B cell (primary cell): ENCODE measurements around the gene GDF2. TPM values are rescaled to one million over a fixed set of nuclear protein-coding genes. Genes with fewer than 3 reads are reported as not detected.

Experiments used
- ATAC-seq: fragments of 200-7000 bp; cut with Tn5 transposase; one replicate; pipeline ENCODE4 v1.10.0; 2021; ENCODE audit warnings: low read depth, mild to moderate bottlenecking, moderate number of reproducible peaks, moderate library complexity
- CTCF ChIA-PET: fragments of 350-600 bp; sonication (Branson Sonifier 250); formaldehyde crosslinking; loops from one replicate; lab custom pipeline; 2021; ENCODE audit warnings: antibody characterized with exemption, inconsistent platforms; lab: Charles Lee
- POLR2A ChIA-PET: fragments of 350-600 bp; sonication (Branson Sonifier 250); formaldehyde crosslinking; loops from one replicate; lab custom pipeline; 2021; ENCODE audit warnings: antibody characterized with exemption; lab: Charles Lee
- DNase-seq: peaks from one replicate; pipeline ENCODE4 v3.0.0; 2013
- H2AFZ ChIP-seq: 2 replicates; pipeline ENCODE4 v1.6.1; 2012; ENCODE audit warnings: mild to moderate bottlenecking, low read depth, low read length; ENCODE audit not compliant: insufficient read depth, poor library complexity, severe bottlenecking
- H3K27ac ChIP-seq, 2 donors: 1 replicate in 1 of 2; 2 replicates in 1 of 2; pipeline ENCODE4 v1.5.1; 2012 to 2013; ENCODE audit warnings: low read length in 2 of 2, mild to moderate bottlenecking in 2 of 2, moderate library complexity in 1 of 2
- H3K27me3 ChIP-seq, 4 experiments: fragments of 200-600 bp in 1 of 4; sonication (generic) in 1 of 4; replicated peaks in 1 of 4; 1 replicate in 2 of 4; 2 replicates in 2 of 4; pipeline versions ENCODE4 v1.6.1 to v1.7.0; 2013 to 2016; ENCODE audit warnings: low read length in 3 of 4, mild to moderate bottlenecking in 2 of 4, mixed read lengths in 1 of 4, moderate library complexity in 1 of 4; ENCODE audit not compliant: insufficient read depth in 4 of 4, control insufficient read depth in 3 of 4; ENCODE audit errors: control extremely low read depth in 1 of 4
- H3K36me3 ChIP-seq, 2 experiments: replicated peaks in 1 of 2; 1 replicate in 1 of 2; 2 replicates in 1 of 2; pipeline versions ENCODE4 v1.6.1 to v1.7.1; 2013; ENCODE audit warnings: low read length in 1 of 2; ENCODE audit not compliant: insufficient read depth in 2 of 2, control insufficient read depth in 1 of 2; ENCODE audit errors: control extremely low read depth in 1 of 2, extremely low read depth in 1 of 2
- H3K4me1 ChIP-seq, 2 donors: fragments of 200-600 bp in 1 of 2; sonication (generic) in 1 of 2; 1 replicate in 1 of 2; 2 replicates in 1 of 2; pipeline versions ENCODE4 v1.5.1 to v1.6.1; 2013 to 2017; ENCODE audit warnings: low read length in 2 of 2; ENCODE audit not compliant: control insufficient read depth in 2 of 2, insufficient read depth in 2 of 2
- H3K4me2 ChIP-seq: replicated peaks from 2 replicates; pipeline ENCODE3; 2012; ENCODE audit warnings: mild to moderate bottlenecking, low read depth, low read length; ENCODE audit not compliant: poor library complexity, severe bottlenecking
- H3K4me3 ChIP-seq, 5 experiments: fragments of 200-600 bp in 1 of 5; sonication (generic) in 1 of 5; 1 replicate in 3 of 5; 2 replicates in 2 of 5; pipeline versions ENCODE4 v1.5.1 to v1.7.0; 2011 to 2016; ENCODE audit warnings: low read length in 4 of 5, mild to moderate bottlenecking in 4 of 5, low read depth in 2 of 5, control low read depth in 1 of 5, moderate library complexity in 1 of 5; ENCODE audit not compliant: insufficient read depth in 1 of 5; ENCODE audit errors: control extremely low read depth in 1 of 5, extremely low read depth in 1 of 5
- H3K79me2 ChIP-seq: fragments of 200-600 bp; sonication (generic); one replicate; pipeline ENCODE4 v1.6.0; 2016; ENCODE audit warnings: low read length; ENCODE audit not compliant: control insufficient read depth, insufficient read depth
- H3K9ac ChIP-seq: fragments of 200-600 bp; sonication (generic); 2 replicates; pipeline ENCODE4 v1.6.1; 2017; ENCODE audit warnings: mild to moderate bottlenecking, low read length, moderate library complexity
- H3K9me3 ChIP-seq, 3 donors: one replicate each; pipeline versions ENCODE4 v1.6.1 to v1.7.1; 2013; ENCODE audit warnings: low read length in 2 of 3; ENCODE audit not compliant: control insufficient read depth in 2 of 3, insufficient read depth in 1 of 3; ENCODE audit errors: control extremely low read depth in 1 of 3
- H4K20me1 ChIP-seq: 2 replicates; pipeline ENCODE4 v1.6.0; 2012; ENCODE audit warnings: mild to moderate bottlenecking, low read length; ENCODE audit not compliant: insufficient read depth, control insufficient read depth, poor library complexity, severe bottlenecking
- H3K27ac Mint-ChIP-seq: one replicate; pipeline ENCODE4 v1.8.0; 2021; ENCODE audit warnings: mixed read lengths
- H3K27me3 Mint-ChIP-seq: one replicate; pipeline ENCODE4 v1.8.0; 2021; ENCODE audit warnings: mixed read lengths
- H3K4me1 Mint-ChIP-seq: one replicate; pipeline ENCODE4 v1.8.0; 2021; ENCODE audit warnings: mixed read lengths
- H3K4me3 Mint-ChIP-seq: one replicate; pipeline ENCODE4 v1.8.0; 2021; ENCODE audit warnings: mixed read lengths
- H3K9me3 Mint-ChIP-seq: one replicate; pipeline ENCODE4 v1.8.0; 2022; ENCODE audit warnings: mixed read lengths; ENCODE audit not compliant: insufficient read depth
- EZH2 ChIP-seq: IDR thresholded peaks from 2 replicates; pipeline ENCODE4 v1.6.1; 2012; ENCODE audit warnings: borderline replicate concordance, low read depth, mild to moderate bottlenecking, moderate library complexity, low read length; ENCODE audit not compliant: insufficient read depth, poor library complexity, severe bottlenecking
- WGBS: methylation state at CpG from one replicate; pipeline ENCODE4 v1.1.5; 2013; ENCODE audit warnings: missing lambda C conversion rate; ENCODE audit not compliant: insufficient coverage; 5-methylcytosine and 5-hydroxymethylcytosine counted together
- intact Hi-C: fragments of 100-400 bp; cut with micrococcal nuclease; formaldehyde crosslinking; loops from one replicate; pipeline ENCODE4 v1.10.0; 2022
- polyA plus RNA-seq: library from polyadenylated mRNA; depleted of rRNA; stranded (reverse); fragments of >200 nt; gene quantifications from 2 replicates; pipeline ENCODE4 v1.2.3, GENCODE V29; 2012
- total RNA-seq, 2 donors: library from RNA; stranded (reverse); fragments of 120-200 nt in 1 of 2; gene quantifications; 1 replicate in 1 of 2; 2 replicates in 1 of 2; pipeline versions ENCODE4 v1.2.3 to v1.2.4, GENCODE V29; 2013 to 2022
- TF ChIP-seq, protein P1 (sequence below): fragments of 200-600 bp; IDR thresholded peaks from one replicate; pipeline ENCODE4 v1.8.0; 2022; ENCODE audit warnings: antibody characterized with exemption, mild to moderate bottlenecking

GDF2 gene
- total and polyA plus RNA-seq, 2 donors (not counting 1 experiment from before 2014, with no cell fraction given), result not detected

DNA sequence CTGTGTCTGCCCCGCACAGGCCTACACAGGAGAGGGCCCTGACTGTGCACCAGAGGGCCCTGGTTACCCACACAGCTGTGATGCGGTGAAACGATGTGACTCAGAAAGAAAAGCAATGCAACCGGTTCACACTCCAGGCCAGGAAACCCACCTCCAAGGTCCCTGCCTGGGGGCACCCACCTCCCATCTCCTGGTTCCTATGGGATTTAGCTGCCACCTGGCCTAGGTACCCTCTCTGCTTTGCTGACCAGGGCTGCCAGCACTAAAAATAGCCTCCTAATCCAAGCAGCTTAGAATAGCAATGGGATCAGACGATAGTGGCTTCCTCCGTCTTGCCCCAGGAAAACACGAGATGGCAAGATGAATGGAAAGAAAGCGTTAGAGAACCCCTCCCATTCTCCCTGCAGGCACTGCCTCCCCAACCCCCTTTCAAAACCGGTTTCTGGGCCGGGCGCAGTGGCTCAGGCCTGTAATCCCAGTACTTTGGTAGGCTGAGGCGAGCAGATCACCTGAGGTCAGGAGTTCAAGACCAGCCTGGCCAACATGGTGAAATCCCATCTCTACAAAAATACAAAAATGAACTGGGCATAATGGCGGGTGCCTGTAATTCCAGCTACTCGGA lies 38.3 kb downstream of the GDF2 start:
- TF ChIP-seq, protein P1, sequence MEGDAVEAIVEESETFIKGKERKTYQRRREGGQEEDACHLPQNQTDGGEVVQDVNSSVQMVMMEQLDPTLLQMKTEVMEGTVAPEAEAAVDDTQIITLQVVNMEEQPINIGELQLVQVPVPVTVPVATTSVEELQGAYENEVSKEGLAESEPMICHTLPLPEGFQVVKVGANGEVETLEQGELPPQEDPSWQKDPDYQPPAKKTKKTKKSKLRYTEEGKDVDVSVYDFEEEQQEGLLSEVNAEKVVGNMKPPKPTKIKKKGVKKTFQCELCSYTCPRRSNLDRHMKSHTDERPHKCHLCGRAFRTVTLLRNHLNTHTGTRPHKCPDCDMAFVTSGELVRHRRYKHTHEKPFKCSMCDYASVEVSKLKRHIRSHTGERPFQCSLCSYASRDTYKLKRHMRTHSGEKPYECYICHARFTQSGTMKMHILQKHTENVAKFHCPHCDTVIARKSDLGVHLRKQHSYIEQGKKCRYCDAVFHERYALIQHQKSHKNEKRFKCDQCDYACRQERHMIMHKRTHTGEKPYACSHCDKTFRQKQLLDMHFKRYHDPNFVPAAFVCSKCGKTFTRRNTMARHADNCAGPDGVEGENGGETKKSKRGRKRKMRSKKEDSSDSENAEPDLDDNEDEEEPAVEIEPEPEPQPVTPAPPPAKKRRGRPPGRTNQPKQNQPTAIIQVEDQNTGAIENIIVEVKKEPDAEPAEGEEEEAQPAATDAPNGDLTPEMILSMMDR, result no peak
- no peak for TF ChIP-seq EZH2
- H3K9me3 ChIP-seq, result no peaks in the 10 kb centered on the region
- ChIA-PET POLR2A (no interaction called here), CTCF (no interaction called here)
- H3K36me3 ChIP-seq, result no peaks in the 10 kb centered on the region
- no peaks in the 10 kb centered on the region for H4K20me1 ChIP-seq
- no peaks in the 10 kb centered on the region for H3K4me1 ChIP-seq
- no peaks in the 10 kb centered on the region for H3K27me3 Mint-ChIP-seq
- H3K27ac ChIP-seq, result no peak overlapping the region
- ATAC-seq (no peak), DNase-seq (no peak)
- no peak overlapping the region for H3K27ac Mint-ChIP-seq
- H3K79me2 ChIP-seq, result no peaks in the 10 kb centered on the region
- no peak overlapping the region for H3K4me3 ChIP-seq
- no peaks in the 10 kb centered on the region for H3K27me3 ChIP-seq
- no peaks in the 10 kb centered on the region for H3K4me1 Mint-ChIP-seq
- no peak overlapping the region for H2AFZ ChIP-seq
- no peaks in the 10 kb centered on the region for H3K9me3 Mint-ChIP-seq
- H3K4me2 ChIP-seq, result no peak overlapping the region
- H3K9ac ChIP-seq, result no peak overlapping the region
- WGBS, result 88% methylated on average over 13 of the region's 14 CpGs
- no peak overlapping the region for H3K4me3 Mint-ChIP-seq
- intact Hi-C loops, result no loop called here

DNA sequence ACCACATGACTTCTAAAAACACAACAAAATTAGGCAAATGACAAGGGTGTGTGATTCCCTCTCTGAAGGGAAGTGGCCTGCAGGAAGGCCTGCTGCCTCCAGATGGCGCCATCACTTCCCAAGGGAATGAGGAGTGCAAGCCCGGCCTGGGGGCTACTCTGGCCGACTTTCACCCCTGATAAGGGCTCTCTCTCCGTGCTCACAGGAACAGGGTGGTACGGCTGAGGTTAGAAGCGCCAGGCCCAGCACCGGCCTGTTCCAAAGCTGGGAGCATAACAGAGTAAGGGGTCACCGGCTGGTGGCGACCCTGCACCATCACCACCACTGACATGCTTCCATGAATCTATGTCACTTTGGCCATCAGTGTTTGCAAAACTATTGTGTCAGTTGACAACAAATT lies 39.0 kb downstream of the GDF2 start:
- no peak overlapping the region for H3K27ac Mint-ChIP-seq
- Histone ChIP-seq H3K27me3 (no peaks in the 10 kb centered on the region), H4K20me1 (no peaks in the 10 kb centered on the region), H3K4me3 (no peak overlapping the region), H3K4me2 (no peak overlapping the region), H3K4me1 (no peaks in the 10 kb centered on the region), H3K27ac (no peak overlapping the region), H3K9me3 (no peaks in the 10 kb centered on the region), H3K36me3 (no peaks in the 10 kb centered on the region), H3K79me2 (no peaks in the 10 kb centered on the region), H2AFZ (no peak overlapping the region), H3K9ac (no peak overlapping the region)
- ATAC-seq (no peak), DNase-seq (no peak)
- 61% methylated on average over 9 of the region's 9 CpGs for WGBS
- intact Hi-C loops, result no loop called here
- ChIA-PET POLR2A (no interaction called here), CTCF (no interaction called here)
- no peaks in the 10 kb centered on the region for H3K27me3 Mint-ChIP-seq
- no peak overlapping the region for H3K4me3 Mint-ChIP-seq
- no peaks in the 10 kb centered on the region for H3K4me1 Mint-ChIP-seq
- TF ChIP-seq EZH2, result no peak
- TF ChIP-seq, protein P1, result no peak
- no peaks in the 10 kb centered on the region for H3K9me3 Mint-ChIP-seq
